Erythroblast (primary cell): ENCODE data around the gene SRPK2.

ENCODE experiments used
- GATA1 ChIP-seq: IDR thresholded peaks from 2 replicates; pipeline ENCODE4 v1.6.1; 2011; ENCODE audit warnings: low read depth, mild to moderate bottlenecking, control low read depth, low read length, moderate library complexity
- POLR2A ChIP-seq: IDR thresholded peaks from 2 replicates; pipeline ENCODE4 v1.6.1; 2011; ENCODE audit warnings: mild to moderate bottlenecking, low read length

- TF ChIP-seq POLR2A (no peak), GATA1 (no peak)
These were observed 79.2 kb downstream of the SRPK2 start for GRCh38 chr7:105309235-105310169.
